ENCODE data around the gene SMIM28.

DNA sequence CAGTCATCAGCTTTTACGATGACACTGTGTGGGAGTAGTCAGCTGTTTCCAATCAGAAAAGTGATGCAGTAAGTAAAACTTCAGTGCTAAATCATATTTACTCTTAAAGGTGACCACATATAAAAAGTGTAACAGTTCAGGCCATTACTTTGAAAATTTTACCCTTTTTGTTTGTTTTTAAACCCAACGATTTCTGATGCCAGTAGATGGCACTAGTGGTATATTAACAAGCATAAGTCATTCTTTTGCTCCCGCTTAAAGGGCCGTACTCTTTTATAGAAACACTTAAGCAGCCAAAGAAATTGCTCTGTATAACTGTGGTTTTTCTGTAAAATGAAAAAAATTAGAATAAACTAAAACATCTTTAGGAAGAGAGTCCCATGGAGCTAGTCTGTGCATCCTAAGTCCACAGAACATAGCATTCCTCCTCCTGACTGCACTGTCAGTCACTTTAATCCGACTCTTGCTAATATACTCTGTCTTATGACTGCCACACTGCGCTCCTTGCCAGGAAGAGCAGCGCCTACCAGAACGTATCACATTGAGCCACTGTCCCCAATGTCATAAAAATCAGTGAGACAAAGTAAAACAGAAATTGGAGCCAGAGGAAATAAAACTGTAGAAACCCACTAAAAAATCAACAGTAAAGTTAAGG is 51.4 kb downstream of the SMIM28 start:
- no peak for TF ChIP-seq POLR2A (IDR thresholded peaks at IDR 0.05; ENCODE audit: low read depth, low read length)
- no peak for TF ChIP-seq POLR2AphosphoS5 (IDR thresholded peaks at IDR 0.05; ENCODE audit: low read depth, low read length)
- no peak for TF ChIP-seq POU2F2 (IDR thresholded peaks at IDR 0.05; ENCODE audit: low read depth, low read length)
- TF ChIP-seq TAF1 (IDR thresholded peaks at IDR 0.05; ENCODE audit: low read depth, low read length) = no peak

All from GM12891 (cell line).